ENCODE measurements around the gene SPAG17. TPM values are rescaled to one million over a fixed set of nuclear protein-coding genes. Genes with fewer than 3 reads are reported as not detected.

SPAG17 gene
- total and polyA plus RNA-seq, 2 of the 13 experiments (the other 11 are each of a cell fraction or from before 2014, with no cell fraction given), result not detected

- Histone ChIP-seq H3K79me2 (ENCODE audit: insufficient read depth, low read length) (no peaks in the 10 kb centered on the region), H3K36me3 (replicated peaks in 1 of 2; ENCODE audit: control insufficient read depth in 1 of 2, insufficient read depth in 2 of 2, low read length in 2 of 2) (no peaks in the 10 kb centered on the region), H3K9me3 (ENCODE audit: low read length) (no peaks in the 10 kb centered on the region), H4K20me1 (ENCODE audit: insufficient read depth, low read length) (no peaks in the 10 kb centered on the region), H3K27me3 (ENCODE audit: control insufficient read depth in 1 of 2, insufficient read depth in 2 of 2, low read length in 2 of 2) (no peaks in the 10 kb centered on the region), H3K4me1 (ENCODE audit: insufficient read depth, low read length) (no peaks in the 10 kb centered on the region), H3K9ac (ENCODE audit: insufficient read depth, low read depth, low read length) (no peak overlapping the region), H3K27ac (ENCODE audit: extremely low read length, insufficient read depth, low read length) (no peak overlapping the region), H2AFZ (ENCODE audit: low read length) (no peak overlapping the region), H3K4me2 (ENCODE audit: low read depth, low read length) (no peak overlapping the region), H3K4me3 (replicated peaks in 1 of 3; ENCODE audit: insufficient read depth in 1 of 3, low read depth in 2 of 3, low read length in 3 of 3) (no peak overlapping the region)
- TF ChIP-seq ZFP91 (CRISPR knock-in tag; IDR thresholded peaks at IDR 0.05; ENCODE audit: borderline replicate concordance) (no peak), AHDC1 (CRISPR knock-in tag; IDR thresholded peaks at IDR 0.05; ENCODE audit: borderline replicate concordance) (no peak)
- POLR2A ChIA-PET, result no interaction called here
- intact Hi-C loops (cut with micrococcal nuclease; ENCODE audit: unreplicated experiment) (no loop called here), in situ Hi-C loops (cut with HindIII; ENCODE audit: extremely low pct_ligation_motif_present, low pct_unique_long_range_greater_than_20kb) (no loop called here)
- ATAC-seq (no peak), FAIRE-seq (no peak), DNase-seq (ENCODE audit: low spot score) (no peak)
- CTCF ChIA-PET (ENCODE audit: low intra/inter-chr PET ratio, low total read pairs), result no interaction called here
- 49% methylated on average over 2 of the region's 2 CpGs for WGBS (ENCODE audit: low lambda C conversion rate)
- no TSS peak for BruUV-seq (replicated peaks)
These were observed 1.4 kb downstream of the SPAG17 start for GRCh38 chr1:118183586-118183985.
